Adrenal gland (tissue), 5 donors: ENCODE measurements around the gene B4GALT6.

Experiments
- POLR2A ChIP-seq, 2 donors: fragments of 450-650 bp; IDR thresholded peaks; one replicate each; pipeline ENCODE4 v1.6.1; 2017; ENCODE audit warnings: antibody characterized with exemption in 2 of 2, mild to moderate bottlenecking in 2 of 2, moderate library complexity in 1 of 2
- TF ChIP-seq, protein P1 (sequence below), 6 experiments: fragments of 450-650 bp in 4 of 6; fragments of 200-600 bp in 2 of 6; sonication (generic) in 1 of 6; IDR thresholded peaks; 1 replicate in 5 of 6; 2 replicates in 1 of 6; pipeline versions ENCODE4 v1.5.1 to v1.8.0; 2016 to 2021; ENCODE audit warnings: antibody characterized with exemption in 6 of 6, mild to moderate bottlenecking in 2 of 6, moderate library complexity in 1 of 6
- donor health status: DM: no; HTN: no; CAD: no.

GRCh38 chr18:31649449-31649848 lies 34.9 kb downstream of the B4GALT6 start:
- TF ChIP-seq, protein P1, sequence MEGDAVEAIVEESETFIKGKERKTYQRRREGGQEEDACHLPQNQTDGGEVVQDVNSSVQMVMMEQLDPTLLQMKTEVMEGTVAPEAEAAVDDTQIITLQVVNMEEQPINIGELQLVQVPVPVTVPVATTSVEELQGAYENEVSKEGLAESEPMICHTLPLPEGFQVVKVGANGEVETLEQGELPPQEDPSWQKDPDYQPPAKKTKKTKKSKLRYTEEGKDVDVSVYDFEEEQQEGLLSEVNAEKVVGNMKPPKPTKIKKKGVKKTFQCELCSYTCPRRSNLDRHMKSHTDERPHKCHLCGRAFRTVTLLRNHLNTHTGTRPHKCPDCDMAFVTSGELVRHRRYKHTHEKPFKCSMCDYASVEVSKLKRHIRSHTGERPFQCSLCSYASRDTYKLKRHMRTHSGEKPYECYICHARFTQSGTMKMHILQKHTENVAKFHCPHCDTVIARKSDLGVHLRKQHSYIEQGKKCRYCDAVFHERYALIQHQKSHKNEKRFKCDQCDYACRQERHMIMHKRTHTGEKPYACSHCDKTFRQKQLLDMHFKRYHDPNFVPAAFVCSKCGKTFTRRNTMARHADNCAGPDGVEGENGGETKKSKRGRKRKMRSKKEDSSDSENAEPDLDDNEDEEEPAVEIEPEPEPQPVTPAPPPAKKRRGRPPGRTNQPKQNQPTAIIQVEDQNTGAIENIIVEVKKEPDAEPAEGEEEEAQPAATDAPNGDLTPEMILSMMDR (IDR thresholded peaks at IDR 0.05) = no peak
- no peak for TF ChIP-seq POLR2A (IDR thresholded peaks at IDR 0.05)
